NCI-H2171 (cell line): ENCODE results near the gene SLAMF8.

Experiments
- DNase-seq: peaks from one replicate; lab custom pipeline; 2025; lab: John Stamatoyannopoulos, UW

The SLAMF8 gene

DNA sequence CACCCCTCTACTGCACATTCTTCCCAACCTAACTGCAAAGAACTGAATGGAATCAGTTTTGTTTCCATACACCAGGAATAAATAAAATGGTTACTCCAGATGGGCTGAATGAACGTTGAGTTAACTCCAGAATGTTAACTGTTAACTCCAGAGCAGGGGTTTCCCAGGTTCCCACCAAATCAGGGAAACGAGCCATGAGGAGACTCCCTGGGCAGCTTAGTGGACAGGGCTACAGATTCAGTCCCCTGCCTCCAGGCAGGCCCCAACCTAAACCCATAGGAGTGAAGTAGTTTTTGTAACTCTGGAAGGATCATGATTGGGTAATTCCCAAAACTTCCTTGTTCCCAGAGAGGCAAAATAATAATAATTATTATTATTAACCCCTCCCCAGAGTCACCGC is 21.7 kb downstream of the SLAMF8 start:
- DNase-seq, result no peak

DNA sequence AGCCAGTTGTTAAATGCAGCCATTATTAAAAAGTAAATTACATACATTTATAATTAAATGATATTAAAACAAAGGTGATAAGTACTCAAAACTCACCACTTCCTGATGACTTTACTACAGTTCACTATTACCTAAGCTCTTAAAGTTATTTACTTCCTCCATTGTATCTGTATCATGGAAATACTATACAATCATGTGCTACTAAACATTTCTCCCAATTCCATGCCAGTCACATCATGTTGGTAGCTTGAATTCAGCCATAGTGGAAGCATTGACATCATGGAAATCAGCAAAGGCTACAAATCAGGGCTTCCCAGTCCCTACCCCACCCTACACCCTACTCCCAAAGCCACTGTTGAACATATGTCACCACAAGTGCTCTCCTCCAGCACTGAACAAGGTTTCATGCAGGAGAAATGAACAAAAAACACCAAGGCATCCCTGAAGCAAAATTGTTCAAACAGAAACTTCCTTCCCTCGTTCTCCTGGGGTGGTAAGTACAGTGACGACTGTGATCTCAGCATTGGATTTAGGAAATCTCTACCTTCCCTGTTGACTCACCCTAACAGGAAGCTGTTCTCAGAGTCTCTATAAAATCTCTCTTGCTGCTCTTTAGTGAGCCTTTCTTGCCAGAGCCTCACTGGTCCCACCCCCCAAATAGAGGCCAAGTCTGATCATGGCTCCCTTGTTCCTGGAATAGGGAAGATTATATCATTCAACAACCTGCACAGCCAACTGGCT is 23.1 kb downstream of the SLAMF8 start:
- DNase-seq, result no peak

DNA sequence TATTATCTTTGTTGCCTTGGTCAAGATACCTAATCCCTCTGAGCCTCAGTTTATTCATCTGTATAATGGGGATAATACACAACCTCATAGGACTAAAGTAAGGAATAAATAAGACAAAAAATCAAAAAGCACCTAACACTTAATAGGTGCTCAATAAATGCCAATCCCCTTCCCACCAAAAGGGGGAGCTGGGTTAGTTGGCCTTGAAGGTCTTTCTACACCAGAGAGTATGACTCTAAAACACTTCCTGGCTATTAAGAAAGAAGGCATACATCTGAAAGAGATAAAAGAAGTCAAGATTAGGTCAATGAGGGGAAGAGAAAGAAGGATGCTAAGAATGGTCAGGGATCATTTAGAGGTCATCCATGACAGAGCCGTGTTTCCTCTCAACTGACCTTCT is 24.7 kb downstream of the SLAMF8 start:
- DNase-seq, result no peak

DNA sequence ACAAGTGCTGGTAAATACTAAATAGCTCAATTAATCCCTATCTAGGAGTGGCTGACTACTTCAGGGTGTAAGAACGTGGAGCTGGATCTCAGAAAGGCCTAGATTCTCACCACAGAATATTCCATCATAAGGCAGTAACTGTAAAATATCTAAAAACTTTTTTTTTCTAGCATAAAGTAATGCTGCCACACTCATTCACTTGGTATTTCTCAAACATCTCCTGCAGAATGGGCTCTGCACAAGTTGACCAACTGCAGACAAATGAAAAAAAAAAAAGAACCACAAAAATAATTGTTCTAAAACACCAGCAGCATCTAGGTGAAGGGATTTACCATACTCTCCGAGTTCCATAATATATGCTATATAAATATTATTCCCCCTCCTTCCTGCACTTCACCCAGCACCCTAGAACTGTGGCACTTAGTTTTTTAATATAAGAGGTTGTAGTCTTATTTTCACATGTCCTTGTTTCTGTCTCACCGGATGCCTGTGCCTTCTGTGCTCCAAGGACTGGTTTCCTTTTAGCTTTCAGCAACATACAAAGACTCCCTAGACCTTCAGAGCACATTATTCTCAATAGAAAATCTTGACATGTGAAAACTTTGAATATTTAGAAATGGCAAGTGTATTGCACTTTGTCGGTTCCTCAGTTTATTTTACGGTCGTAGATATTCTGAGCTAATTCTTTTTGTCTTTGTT is 26.9 kb downstream of the SLAMF8 start:
- no peak for DNase-seq

DNA sequence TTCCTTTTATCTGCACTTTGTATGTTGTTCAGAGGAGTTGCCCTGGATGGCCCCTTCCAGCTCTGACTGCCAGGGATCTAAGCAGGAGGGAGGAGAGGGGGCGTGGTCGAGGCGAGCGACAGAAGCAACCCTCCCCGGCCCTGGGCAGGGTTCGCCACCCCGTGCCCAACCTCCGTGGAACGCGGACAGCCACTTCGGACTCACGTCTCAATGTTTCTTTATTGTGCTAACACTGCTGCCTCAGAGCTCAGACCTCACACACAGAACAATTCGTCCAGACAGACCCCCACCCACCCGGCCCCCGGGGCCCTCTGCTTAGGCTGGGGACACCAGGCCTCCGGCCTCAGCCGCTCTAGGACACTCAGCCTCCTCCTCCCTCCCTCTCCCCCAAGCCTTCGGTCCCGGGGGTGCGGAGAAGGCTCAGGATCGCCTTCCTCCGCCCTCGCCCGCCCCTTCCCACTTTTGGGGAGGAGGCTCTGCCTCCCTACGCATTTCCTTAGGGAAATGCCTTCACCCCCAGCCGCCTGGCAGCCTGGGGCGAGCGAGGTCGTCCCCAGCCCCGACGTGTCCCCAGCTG is 27.5 kb downstream of the SLAMF8 start:
- DNase-seq, result no peak

DNA sequence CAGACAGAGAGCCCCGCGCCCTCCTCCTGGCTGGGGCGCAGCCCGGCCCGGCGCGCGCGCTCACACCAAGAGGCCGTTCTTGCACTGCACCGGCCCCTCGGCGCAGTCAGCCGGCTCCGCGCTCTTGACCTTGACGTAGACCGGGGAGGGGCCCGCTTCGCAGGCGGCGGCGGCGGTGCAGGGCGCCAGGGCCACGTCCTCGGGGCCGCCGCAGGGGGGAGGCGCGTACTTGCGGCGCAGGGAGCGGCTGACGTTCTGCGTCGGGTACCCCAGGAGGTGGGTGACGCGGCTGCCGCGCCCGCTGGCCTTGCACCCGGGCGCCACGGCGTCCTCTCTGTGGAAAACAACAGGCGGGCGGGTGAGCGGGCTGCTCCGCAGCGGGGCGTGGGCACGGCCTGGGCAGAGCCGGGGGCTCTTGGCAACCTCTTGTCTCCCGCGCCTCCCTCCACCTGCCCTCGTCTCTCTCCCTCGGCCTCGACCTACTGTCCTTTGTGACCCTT is 28.1 kb downstream of the SLAMF8 start:
- DNase-seq, result peak; percentile 70

DNA sequence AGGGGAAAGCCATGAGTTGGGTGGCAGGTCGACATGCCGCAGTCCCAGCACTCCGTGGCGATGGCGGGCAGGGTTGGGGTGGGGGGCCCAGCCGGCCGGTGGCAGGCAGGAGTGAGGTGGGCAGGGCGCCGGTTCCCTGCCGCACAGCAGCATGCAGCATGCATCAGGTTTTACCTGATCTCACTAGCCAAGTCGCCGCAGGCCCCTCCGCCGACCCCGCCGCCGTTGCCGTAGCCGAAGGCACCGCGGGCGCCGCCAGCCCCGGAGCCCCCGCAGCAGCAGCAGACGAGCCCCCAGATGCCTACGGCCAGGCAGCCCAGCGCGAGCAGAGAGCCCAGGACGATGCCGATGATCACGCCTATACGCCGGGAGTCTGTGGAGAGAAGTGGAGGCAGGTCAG is 29.0 kb downstream of the SLAMF8 start:
- DNase-seq, result no peak

DNA sequence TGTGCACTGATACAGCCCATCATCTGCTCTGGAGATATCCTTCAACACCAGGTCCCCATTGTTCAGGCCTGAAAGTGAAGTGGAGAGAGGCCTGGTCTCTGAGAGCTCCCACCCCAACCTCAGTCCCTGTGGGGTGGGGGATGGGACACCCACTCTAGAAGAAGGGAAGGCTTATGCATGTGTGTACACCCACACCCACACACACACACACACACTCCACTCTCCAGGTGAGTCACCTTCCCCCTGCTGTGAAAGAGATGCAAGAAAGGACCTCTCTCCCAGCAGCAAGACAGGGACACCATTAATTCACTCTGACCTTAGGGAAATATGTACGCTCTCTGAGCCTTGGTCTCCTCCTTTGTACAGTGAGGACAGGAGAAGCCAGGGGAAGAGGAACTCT is 29.9 kb downstream of the SLAMF8 start:
- DNase-seq, result no peak

DNA sequence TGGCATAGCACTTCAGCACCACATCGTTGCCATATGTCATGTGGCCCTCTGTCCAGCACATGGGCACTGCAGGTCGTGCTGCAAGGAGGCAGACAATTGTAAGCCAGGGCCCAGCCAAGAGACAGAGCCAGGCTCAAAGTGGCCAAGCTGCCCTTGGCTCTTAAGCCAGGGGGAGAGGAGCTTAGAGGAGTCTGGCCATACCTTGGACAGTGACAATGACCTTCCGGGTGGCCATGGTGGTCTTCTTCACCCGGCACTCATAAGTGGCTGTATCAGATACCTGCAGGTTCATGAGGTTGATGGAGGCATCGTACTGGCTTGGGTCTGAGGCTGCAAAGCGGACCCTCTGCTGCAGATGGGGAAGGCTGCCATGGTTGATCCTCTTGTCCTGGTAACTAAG is 31.2 kb downstream of the SLAMF8 start:
- DNase-seq, result no peak

DNA sequence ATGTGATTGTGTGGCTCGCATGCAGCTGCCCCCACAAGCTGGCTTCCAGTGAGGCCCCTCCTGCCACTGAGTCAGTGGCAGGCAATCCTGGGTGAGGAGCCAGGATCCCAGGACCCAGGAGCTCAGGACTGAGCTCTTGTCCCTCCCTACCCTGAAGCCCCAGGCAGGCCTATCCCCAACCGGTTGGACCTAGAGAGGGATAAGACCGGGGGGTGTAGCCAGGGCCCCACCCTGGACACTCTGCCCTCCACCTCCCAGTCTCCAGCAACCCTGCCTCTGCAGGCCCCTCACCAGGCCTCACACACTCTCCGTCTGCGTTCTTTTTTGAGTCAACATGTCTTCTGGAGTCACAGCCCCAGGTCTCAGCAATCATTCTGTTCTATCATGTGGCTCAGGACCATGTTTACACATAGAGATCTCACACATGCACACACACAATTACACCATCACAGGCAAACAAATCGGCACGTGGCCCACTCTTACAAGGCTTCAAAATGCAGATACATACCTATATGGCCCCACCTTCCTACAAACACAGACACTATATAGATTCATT is 33.2 kb downstream of the SLAMF8 start:
- no peak for DNase-seq

DNA sequence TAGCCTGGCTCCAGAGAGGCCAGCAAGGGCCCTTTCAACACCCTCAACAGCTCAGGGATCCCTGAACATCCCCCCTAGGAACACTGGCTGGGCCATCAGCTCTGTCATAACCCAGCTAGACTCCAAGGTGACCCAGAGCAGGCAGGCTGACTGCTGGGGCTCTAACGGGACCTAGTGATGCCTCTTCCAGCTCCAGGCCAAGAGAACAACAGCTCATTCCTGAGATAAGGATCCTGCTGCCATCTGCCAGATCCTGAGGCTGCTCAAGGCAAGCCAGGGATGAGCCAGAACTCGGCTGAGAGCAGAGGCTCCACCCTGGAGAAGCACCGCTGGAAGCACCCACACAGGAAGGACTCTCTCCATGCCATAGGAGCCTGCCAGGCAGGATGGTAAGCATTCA is 33.8 kb downstream of the SLAMF8 start:
- peak; percentile 11 for DNase-seq

DNA sequence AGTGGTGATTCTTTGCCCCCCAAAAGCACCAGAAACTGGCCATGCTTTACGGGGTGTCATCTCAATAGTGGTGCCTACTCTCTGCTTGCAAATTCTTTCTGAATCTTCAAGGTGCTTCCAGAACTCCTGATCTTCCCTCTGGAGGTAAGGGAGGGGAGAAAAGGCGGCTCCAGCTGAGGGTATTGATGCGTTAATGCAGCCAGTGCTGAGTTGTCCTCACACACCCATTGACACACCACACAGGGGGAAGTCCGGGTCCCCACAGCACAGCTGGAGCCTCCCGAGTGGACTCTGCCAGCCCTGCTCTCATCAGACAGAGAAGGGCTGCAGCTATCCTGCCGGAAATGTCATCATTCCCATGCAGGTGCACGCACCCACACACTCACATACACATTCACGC is 34.5 kb downstream of the SLAMF8 start:
- DNase-seq, result no peak

DNA sequence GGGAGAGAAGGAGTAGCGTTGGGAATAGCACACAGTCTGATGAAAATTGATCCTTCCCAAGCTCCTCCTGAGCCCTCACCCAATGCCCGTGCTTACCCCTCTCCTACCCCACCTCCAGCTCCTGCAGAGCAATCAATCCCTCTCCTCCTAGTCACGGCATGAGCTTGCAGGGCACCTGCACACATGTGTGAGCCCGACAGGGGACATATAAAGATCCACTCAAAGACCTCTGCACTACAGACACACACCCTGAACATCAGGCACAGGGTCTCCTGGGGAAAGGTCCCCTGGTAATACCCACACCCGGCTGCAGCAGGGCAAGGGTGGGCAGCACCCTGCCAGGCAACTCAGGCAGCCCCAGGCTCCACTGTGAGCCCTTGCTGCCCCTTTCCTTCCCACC is 35.4 kb downstream of the SLAMF8 start:
- DNase-seq, result no peak

DNA sequence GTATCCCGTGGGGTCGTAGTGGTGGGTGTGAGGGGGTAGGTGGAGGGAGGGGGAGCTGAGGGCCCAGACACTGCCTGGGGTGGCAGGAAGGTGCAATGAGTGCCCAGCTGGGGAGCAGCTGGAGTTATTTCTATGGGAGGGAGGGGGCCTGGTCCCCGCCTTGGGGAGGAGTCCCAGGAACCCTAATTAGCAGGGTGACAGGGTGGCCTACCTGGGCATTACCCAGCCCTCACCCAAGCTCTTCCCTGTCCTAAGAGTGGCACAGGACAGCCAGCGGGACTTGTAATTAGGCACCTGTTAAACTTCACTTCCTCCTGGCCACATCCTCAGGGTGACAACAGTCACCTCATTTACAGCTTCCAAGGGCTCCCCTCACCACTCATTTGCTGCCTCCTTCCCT is 35.9 kb downstream of the SLAMF8 start, which contains the start of gene VSIG8:
Gene VSIG8 (minus strand): TSS at position 101 of the 400 bp plus-strand sequence. CDS start 136 bp downstream, outside the sequence.
- DNase-seq, result no peak

DNA sequence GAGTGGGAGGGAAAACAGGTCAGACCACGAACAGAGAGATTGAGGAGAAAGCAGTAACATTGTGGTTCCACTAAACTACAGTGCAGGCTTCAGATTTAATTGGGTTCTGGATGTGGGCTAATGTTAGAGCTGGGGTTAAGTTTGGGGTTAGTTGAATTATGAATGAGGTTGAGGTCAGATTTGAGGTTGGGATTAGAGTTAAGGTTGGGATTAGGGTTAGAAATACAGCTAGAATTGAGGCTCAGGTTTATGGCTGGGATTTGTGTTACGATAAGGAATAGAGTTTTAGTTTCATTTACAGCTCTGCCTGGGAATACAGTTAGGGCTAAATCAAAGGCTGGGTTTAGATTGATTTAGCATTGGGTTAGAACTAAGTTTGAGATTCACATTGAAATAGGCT is 37.6 kb downstream of the SLAMF8 start:
- DNase-seq, result no peak

DNA sequence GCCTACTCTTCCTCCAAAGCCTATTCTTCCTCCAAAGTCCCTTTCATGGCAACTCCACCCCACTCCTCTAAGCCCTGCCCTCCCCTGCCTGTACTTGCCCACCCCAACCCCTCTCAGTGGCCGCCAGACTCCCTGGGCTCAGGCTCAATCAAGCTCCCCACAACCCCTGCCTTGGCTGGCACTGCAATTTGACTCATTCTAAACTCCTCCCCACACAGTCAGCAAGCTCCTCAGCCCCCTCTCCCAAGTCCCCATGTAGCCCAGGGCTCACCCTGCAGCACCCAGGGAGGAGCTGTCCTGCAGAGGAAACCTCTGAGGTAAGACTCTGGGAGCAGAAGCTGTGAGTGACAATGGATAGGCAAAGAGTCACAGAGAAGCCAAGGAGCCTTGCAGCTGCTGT is 39.4 kb downstream of the SLAMF8 start:
- no peak for DNase-seq

DNA sequence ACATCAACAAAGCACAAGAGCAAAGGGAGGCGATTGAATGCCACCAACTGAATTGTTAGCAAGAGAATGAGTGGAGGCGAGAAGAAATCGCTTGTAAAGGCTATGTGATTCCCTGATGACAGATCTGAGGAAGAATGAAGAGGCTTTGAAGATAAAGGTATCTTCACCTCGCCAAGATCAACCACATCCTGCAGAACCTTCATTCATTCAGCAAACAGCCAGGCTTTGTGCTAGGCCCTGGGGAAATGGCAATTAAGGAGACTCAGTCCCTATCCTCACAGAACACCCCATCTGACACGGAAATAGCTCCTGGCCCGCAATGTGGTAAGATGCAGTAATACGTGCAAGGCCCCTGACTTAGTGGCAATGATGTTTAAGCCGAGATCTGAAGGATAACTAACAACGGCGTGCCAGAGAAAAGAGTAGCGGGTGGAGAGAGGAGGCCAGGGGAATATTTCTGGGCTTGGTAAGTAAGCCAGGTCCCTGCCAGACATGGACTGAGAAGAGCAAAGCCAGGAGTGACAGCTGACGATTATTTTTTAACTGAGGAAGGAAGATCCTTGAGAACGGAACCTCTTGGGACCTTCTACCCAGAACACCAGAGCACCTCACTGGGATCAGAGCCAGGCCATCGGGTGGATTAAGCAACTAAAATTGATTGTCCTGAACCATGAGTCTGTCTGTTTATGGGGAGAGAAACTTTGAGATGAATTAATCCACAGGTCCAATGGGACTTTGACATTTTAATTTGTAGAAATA is 40.4 kb downstream of the SLAMF8 start:
- peak; percentile 8 for DNase-seq

DNA sequence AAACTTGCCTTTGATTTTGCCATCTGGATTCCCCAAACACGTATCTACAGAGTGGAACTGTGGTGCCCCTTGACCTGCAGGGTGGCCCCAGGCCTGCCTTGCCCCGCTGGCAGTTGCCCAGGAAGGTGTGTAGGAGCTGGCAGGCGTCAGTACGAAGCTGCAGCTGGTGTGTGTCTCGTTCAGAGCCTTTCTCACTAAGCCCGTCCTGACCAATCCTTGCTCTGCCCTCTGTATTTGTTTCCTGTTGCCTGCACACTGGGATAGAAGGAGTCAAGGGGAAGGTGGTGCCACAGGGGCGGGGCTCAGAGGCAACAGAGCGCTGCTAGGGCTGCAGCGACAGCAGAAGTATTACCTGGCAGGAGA is 41.0 kb downstream of the SLAMF8 start:
- peak; percentile 61 for DNase-seq

DNA sequence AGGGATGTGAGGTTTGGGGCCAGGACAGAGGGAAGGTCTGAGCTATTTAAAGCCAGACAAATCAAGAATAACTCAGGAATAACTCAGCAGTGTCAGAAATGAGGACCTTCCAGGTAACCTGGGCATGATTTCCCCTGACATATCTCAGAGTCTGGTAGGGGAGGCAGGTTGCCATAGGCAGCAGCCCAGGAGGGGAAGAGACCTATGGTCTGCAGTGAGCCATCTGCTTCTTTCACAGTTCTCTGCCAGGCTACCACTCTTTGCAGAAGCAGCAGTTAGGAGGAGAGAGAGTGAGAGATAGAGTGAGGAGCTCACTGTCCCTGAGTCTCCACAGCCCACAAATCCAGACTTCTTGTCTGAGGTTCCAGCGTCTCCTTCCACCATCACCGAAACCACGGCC is 42.1 kb downstream of the SLAMF8 start:
- peak; percentile 30 for DNase-seq

DNA sequence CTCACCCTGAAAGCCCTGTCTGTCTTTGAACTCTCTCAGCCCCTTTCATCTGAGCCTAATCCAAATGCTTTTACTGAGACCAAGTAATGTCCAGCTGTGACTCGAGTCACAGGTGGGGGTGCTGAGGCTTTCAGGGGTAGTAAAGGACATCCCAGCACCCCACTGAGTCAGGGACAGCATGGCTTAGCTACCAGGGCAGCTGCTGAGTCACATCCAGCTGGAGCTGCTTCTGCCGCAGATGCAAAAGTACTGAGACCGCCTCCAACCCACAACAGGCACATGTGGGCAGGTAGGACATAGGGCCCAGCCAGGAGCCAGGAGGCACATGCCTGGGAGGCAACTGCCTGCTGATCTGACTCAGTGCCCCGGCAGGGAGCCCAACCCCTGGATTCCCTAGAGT is 42.5 kb downstream of the SLAMF8 start:
- no peak for DNase-seq

DNA sequence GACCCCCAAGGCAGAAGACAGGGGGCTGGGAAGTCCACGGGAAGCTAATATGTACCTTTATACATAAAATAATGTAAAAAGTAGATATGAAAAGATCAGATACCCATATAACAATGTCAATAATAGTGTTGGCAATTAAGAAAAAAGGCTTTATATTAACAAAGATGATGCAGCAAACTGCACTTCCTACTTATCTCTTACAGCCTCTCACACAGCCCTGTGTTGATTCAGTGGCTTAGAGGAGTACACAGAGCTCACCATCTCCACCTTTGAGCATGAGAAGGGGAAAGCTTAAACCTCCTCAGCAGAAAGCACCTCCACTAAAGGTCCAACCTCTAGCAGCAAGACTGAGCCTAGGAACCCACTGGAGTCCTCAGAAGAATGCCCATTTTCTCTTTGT is 42.9 kb downstream of the SLAMF8 start:
- DNase-seq, result no peak

DNA sequence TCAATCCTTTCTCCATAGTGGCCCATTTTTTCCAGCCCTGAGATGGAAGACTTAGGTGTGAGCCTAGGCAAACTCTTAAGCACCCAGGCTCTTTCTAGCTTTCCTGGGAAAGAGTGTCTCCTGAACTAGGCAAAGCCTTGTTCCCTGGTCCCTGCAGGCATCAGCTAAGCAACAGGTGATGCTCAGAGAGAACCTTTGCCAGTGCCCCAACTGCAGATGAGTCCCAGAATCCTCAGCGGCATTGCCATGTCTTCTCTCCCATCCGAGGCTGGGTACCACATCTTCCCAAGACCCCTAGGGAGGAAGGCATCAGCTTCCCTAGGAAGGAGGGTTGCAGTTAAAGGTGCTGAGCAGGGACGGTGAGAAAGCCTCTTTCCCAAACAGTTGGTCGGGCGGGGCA is 44.0 kb downstream of the SLAMF8 start:
- DNase-seq, result no peak
